ENCODE measurements around the gene HOXD9.
A peak's percentile ranks its signal among the peaks of the same experiment; 100 is the strongest.

HOXD9 gene

DNA sequence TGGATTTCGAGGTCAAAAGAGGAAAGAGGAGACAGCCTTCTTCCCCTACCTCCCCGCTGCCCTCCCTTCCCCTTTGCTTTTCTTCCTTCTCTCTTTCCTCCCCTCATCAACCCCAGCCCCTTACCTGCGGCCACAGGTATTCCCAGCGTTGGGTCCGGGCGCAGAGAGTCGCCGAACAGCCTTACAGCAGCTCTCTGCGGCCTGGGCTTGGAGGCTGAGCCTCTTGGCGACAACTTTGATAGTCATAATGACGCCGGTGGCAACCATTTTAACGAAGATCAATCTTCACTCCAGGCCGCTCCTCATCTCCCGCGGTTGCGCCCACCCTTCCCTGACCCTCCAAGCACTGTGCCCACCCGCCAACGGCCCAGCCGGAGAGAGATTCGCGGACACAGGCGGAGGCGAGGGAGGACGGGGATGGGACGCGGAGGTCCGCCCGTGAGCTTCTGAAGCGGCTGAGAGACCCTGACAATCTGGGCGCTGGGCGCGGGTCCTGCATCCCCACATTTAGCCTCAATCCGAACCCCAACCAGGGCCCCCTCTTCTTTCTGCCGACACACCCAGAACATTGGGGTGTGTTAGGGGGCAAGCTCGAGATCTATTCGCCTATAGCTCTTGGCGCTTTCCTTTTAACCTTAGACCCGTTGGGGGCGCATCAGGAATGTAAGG is 37.3 kb upstream of the HOXD9 start:
- H3K4me2 ChIP-seq (ENCODE audit: low read length) = peak overlapping the region; percentile 35
- H3K4ac ChIP-seq (ENCODE audit: low read depth, low read length) = no peak overlapping the region
- no peak overlapping the region for H2BK12ac ChIP-seq (ENCODE audit: low read length)
- no peak overlapping the region for H2BK5ac ChIP-seq (ENCODE audit: low read depth, low read length, poor library complexity)
- no peak overlapping the region for H2AFZ ChIP-seq (ENCODE audit: insufficient read depth, low read length, poor library complexity)
- no peaks in the 10 kb centered on the region for H3K79me1 ChIP-seq (ENCODE audit: low read length)
- H3K27me3 ChIP-seq (ENCODE audit: insufficient read depth, low read length) = peaks cover 94% of the 10 kb centered on the region
- H2BK120ac ChIP-seq (ENCODE audit: insufficient read depth, low read length, poor library complexity) = no peak overlapping the region
- H3K9ac ChIP-seq (ENCODE audit: low read length) = no peak overlapping the region
- DNase-seq = no peak
- WGBS (ENCODE audit: extremely low coverage, insufficient coverage, insufficient read length) = no CpG with 5 or more reads among the region's 40 CpGs
- no peak overlapping the region for H3K18ac ChIP-seq (ENCODE audit: low read length)
- no peak overlapping the region for H4K8ac ChIP-seq (ENCODE audit: low read depth, low read length)
- no peak overlapping the region for H4K91ac ChIP-seq (ENCODE audit: low read depth, low read length)
- no peak overlapping the region for H2AK5ac ChIP-seq (ENCODE audit: low read length)
- H3K14ac ChIP-seq (ENCODE audit: low read length) = no peak overlapping the region
- H3K4me3 ChIP-seq (ENCODE audit: low read depth, low read length) = no peak overlapping the region
- H3K36me3 ChIP-seq (ENCODE audit: control insufficient read depth in 1 of 2, insufficient read depth in 2 of 2, low read length in 2 of 2) = no peaks in the 10 kb centered on the region
- no peak overlapping the region for H4K12ac ChIP-seq (ENCODE audit: low read depth, low read length)
- H3K4me1 ChIP-seq (ENCODE audit: control insufficient read depth in 1 of 2, insufficient read depth in 2 of 2, low read length in 2 of 2) = peaks cover 20 to 24% of the 10 kb centered on the region in 2 experiments
- no peak overlapping the region for H3K27ac ChIP-seq (ENCODE audit: low read depth, low read length)
- H3K79me2 ChIP-seq (ENCODE audit: control insufficient read depth, insufficient read depth, low read length, poor library complexity) = peaks cover 2% of the 10 kb centered on the region
- no peak overlapping the region for H3K23ac ChIP-seq (ENCODE audit: low read length)
- peaks cover 12% of the 10 kb centered on the region for H3K9me3 ChIP-seq (ENCODE audit: insufficient read depth, low read depth, low read length)

- Histone ChIP-seq H3K27me3 (ENCODE audit: insufficient read depth, low read length) (peaks cover 91% of the 10 kb centered on the region), H3K79me2 (ENCODE audit: control insufficient read depth, insufficient read depth, low read length, poor library complexity) (peaks cover 2% of the 10 kb centered on the region), H2BK12ac (ENCODE audit: low read length) (no peak overlapping the region), H3K4me1 (ENCODE audit: control insufficient read depth in 1 of 2, insufficient read depth in 2 of 2, low read length in 2 of 2) (peaks cover 12 to 17% of the 10 kb centered on the region in 2 experiments), H3K14ac (ENCODE audit: low read length) (no peak overlapping the region), H3K9ac (ENCODE audit: low read length) (no peak overlapping the region), H3K23ac (ENCODE audit: low read length) (no peak overlapping the region), H3K4me2 (ENCODE audit: low read length) (peak overlapping the region; percentile 32), H2AFZ (ENCODE audit: insufficient read depth, low read length, poor library complexity) (no peak overlapping the region), H4K12ac (ENCODE audit: low read depth, low read length) (no peak overlapping the region), H2BK5ac (ENCODE audit: low read depth, low read length, poor library complexity) (no peak overlapping the region), H4K91ac (ENCODE audit: low read depth, low read length) (no peak overlapping the region), H3K27ac (ENCODE audit: low read depth, low read length) (no peak overlapping the region), H3K18ac (ENCODE audit: low read length) (no peak overlapping the region), H3K4me3 (ENCODE audit: low read depth, low read length) (no peak overlapping the region), H3K79me1 (ENCODE audit: low read length) (no peaks in the 10 kb centered on the region), H3K4ac (ENCODE audit: low read depth, low read length) (no peak overlapping the region), H2BK120ac (ENCODE audit: insufficient read depth, low read length, poor library complexity) (no peak overlapping the region), H3K9me3 (ENCODE audit: insufficient read depth, low read depth, low read length) (peaks cover 4% of the 10 kb centered on the region), H4K8ac (ENCODE audit: low read depth, low read length) (no peak overlapping the region), H2AK5ac (ENCODE audit: low read length) (no peak overlapping the region), H3K36me3 (ENCODE audit: control insufficient read depth in 1 of 2, insufficient read depth in 2 of 2, low read length in 2 of 2) (no peaks in the 10 kb centered on the region)
- no CpG with 5 or more reads among the region's 46 CpGs for WGBS (ENCODE audit: extremely low coverage, insufficient coverage, insufficient read length)
- peak in 1 of 2 donors; percentile 27 for DNase-seq
Observed at GRCh38 chr2:176085861-176086771, 36.4 kb upstream of the HOXD9 start.

DNA sequence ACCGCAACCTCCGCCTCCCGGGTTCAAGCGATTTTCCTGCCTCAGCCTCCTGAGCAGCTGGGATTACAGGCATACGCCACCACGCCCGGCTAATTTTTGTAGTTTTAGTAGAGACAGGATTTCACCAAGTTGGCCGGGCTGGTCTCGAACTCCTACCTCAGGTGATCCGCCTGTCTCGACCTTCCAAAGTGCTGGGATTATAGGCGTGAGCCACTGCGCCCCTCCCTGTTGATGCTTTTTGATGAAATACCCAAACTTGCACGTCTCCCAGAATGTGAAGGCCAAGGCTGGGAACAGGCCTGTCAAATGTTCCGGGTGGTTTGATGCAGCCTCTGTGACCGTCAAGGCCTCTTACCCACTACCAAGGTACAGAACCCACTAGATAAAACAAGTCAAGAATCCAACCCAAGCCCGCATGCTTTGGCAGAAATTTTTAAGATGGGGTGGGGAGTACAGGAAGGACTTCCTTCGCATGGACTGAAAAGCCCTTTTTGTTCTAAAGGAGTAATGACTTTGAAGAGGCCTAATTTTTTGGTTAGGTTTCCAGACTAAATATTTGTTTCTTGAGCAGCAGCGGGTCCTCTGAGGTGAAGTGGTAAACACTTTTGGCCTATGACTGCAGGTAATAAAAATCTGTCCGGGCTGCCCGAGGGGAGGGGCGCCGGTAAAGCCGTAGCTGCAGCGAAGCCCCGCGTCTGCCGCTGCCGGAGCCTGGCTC is 35.0 kb upstream of the HOXD9 start:
- Histone ChIP-seq H3K9me3 (ENCODE audit: insufficient read depth, low read depth, low read length) (peaks cover 1% of the 10 kb centered on the region), H3K4ac (ENCODE audit: low read depth, low read length) (no peak overlapping the region), H2BK12ac (ENCODE audit: low read length) (no peak overlapping the region), H3K79me2 (ENCODE audit: control insufficient read depth, insufficient read depth, low read length, poor library complexity) (peaks cover 2% of the 10 kb centered on the region), H3K14ac (ENCODE audit: low read length) (no peak overlapping the region), H2BK5ac (ENCODE audit: low read depth, low read length, poor library complexity) (no peak overlapping the region), H2BK120ac (ENCODE audit: insufficient read depth, low read length, poor library complexity) (no peak overlapping the region), H4K12ac (ENCODE audit: low read depth, low read length) (no peak overlapping the region), H3K9ac (ENCODE audit: low read length) (no peak overlapping the region), H3K27ac (ENCODE audit: low read depth, low read length) (no peak overlapping the region), H3K4me3 (ENCODE audit: low read depth, low read length) (peak overlapping the region; percentile 21), H3K27me3 (ENCODE audit: insufficient read depth, low read length) (peaks cover 90% of the 10 kb centered on the region), H3K4me1 (ENCODE audit: control insufficient read depth in 1 of 2, insufficient read depth in 2 of 2, low read length in 2 of 2) (peaks cover 11 to 13% of the 10 kb centered on the region in 2 experiments), H2AFZ (ENCODE audit: insufficient read depth, low read length, poor library complexity) (no peak overlapping the region), H3K36me3 (ENCODE audit: control insufficient read depth in 1 of 2, insufficient read depth in 2 of 2, low read length in 2 of 2) (no peaks in the 10 kb centered on the region), H4K8ac (ENCODE audit: low read depth, low read length) (no peak overlapping the region), H3K4me2 (ENCODE audit: low read length) (peak overlapping the region; percentile 73), H3K23ac (ENCODE audit: low read length) (no peak overlapping the region), H3K18ac (ENCODE audit: low read length) (no peak overlapping the region), H4K91ac (ENCODE audit: low read depth, low read length) (no peak overlapping the region), H3K79me1 (ENCODE audit: low read length) (no peaks in the 10 kb centered on the region), H2AK5ac (ENCODE audit: low read length) (no peak overlapping the region)
- no peak for DNase-seq
- WGBS (ENCODE audit: extremely low coverage, insufficient coverage, insufficient read length) = no CpG with 5 or more reads among the region's 29 CpGs

Data from trophoblast cell (in vitro differentiated cells and primary cell).